DMS79 (cell line): Measurements from ENCODE around the gene LPP.

Experiments
- DNase-seq: peaks from one replicate; lab custom pipeline; 2025; lab: John Stamatoyannopoulos, UW

LPP gene

GRCh38 chr3:188482929-188483328 lies 329.0 kb downstream of the LPP start:
- no peak for DNase-seq

- DNase-seq, result no peak
Observed at GRCh38 chr3:188486126-188486525, 332.2 kb downstream of the LPP start.

- DNase-seq, result no peak
Observed at GRCh38 chr3:188486952-188487351, 333.0 kb downstream of the LPP start.

DNA sequence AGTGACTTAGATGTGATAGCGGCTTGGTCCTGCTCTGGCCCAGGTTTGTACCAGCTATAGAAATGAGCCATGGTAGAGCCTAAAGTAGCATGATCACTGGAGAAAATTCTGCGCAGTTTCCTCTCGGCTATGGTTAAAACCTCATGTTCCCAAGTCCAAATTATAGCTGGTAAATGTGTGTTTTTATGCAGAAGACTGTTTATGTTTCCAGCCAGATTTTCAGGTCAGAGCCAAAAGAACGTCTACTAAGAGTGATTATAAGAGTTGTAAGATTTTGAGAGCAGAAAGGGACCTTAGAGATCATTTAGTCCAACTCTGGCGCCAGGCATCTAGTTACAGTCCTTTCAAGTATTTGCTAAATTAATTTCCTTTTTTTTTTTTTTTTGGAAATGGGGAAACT lies 333.7 kb downstream of the LPP start:
- no peak for DNase-seq

DNA sequence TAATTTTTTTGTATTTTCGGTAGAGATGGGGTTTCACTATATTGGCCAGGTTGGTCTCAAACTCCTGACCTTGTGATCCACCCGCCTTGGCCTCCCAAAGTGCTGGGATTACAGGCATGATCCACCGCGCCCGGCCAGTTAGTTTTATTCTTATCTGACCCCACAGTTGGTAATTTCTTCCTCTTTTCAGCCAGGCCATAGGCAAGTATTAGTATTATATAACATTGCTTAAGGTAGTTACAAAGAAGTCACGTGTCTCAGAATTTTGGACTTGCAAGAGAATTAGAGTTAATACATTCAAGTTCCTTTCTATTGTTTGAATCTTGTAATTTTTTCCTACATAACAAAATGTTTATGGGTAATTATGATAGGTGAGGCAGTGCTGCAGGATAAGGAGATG lies 334.8 kb downstream of the LPP start:
- DNase-seq, result no peak

DNA sequence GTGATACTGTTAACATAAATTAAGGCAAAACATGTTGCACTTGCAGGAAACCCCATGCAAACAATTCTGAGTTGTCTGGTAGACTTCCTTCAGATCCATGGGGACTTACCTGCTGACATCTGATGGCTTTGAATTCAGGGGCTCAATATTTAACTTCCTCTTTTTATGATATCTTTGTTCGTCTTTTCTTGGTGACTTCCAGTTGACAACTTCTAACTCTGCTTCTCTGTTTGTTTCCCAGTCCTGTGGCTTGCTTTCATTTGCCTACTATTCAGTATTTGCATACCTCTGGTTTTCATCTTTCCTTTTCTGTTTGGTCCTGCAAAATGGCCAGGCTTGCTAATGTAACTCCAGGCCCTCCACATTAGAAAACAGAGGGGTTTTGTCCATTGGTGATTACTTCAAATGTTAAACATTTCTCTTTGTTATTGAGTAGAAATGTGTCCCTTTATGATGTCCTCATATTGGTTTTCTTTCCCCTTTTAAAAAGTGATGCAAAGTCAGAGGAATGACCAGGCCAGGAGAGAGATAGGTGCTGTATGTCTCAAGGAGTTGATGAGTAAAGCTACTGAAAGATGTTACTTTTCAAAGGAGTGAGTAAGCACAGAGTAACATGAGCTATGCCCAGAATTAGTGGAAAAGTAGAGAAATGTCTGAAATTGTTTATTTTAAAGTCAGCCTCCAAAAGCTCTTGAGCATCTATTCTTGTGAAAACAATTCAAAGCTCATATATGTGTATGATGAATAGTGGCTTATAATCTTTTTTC lies 335.9 kb downstream of the LPP start:
- no peak for DNase-seq

DNA sequence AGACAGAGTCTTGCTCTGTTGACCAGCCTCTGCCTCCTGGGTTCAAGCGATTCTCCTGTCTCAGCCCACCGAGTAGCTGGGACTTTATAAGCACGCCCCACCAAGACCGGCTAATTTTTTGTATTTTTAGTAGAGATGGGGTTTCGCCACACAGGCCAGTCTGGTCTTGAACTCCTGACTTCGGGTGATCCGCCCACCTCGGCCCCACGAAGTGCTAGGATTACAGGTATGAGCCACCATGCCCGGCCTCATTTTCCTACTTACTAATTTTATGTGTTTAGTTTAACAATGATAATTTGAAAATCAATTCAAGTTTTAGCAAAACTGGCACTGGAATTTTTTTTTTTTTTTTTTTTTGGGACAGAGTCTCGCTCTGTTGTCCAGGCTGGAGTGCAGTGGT lies 336.5 kb downstream of the LPP start:
- no peak for DNase-seq

DNA sequence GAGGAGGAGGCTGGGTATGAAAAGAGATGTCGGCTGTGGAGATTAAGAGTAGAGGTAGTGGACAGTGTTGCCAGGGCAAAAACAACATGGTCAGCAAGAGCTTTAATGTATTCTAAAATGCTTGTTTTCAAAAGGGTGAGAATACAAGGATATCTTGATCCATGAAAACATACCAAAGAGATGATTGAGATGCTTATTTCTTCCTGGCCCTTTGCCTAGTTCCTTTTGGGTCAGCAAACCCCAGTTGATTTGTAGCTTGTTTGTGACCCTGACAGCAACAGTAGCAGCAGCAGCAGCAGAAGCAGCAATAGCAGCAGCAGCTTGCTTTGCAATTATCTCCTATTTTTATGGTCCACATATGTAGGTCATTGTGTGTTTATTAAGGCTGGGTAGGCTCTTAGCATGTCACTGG lies 337.3 kb downstream of the LPP start:
- DNase-seq, result no peak

DNA sequence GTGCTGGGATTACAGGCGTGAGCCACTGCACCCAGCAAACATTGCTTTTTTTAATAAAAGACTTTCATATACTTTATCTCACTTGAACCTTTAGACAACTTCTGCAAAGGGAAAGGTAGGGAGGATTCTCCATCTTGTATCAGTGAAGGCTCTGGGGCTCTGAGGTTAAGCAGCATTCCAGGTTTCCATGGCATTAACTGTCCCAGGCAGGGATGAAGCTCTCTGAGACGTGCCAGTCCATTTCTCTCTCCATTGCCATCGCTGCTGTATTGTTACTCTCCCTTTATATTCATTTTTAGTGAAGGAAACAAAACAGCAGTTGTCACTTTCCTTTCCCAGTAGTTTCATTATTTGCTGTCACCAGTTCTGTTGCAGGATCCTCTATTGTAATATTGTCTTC lies 342.4 kb downstream of the LPP start:
- no peak for DNase-seq

DNA sequence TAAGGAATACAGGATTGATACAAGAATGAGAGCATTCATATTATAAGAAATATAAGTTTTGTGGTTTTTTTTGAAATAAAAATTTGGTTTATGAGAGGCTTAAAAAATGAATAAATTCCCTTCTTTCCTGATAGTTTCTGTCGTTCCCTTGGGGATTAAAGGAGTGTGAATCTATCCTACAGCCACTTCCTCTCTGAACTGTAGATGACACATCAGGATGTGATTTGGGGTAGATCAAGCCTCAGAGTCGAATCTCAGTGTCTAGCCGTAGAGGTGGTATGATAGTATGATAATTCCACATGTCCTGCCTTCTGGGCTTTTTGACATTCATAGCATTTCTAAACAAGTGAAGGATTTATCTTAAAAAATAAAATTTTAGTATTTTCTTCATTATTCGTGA lies 343.1 kb downstream of the LPP start:
- no peak for DNase-seq

GRCh38 chr3:188503647-188504046 lies 349.7 kb downstream of the LPP start:
- no peak for DNase-seq

DNA sequence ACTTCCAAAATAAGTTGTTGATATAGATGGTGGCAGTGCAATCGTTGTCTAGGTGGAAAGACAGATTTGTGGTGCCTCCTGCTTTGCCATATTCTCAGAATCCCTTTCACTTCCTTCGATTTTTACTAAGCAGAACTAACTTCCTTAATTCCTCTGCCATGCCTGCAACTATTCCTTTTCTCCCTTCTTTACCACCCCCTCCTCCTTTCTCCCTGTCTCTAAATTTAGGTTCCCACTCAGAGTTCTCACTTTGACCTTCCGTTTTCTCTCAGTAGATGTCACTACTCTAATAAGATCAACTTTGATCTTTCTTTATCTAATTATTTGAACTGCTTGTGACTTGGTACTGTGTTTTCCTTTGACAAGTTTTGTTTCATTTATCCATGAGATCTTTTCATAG lies 351.2 kb downstream of the LPP start:
- no peak for DNase-seq

- DNase-seq, result no peak
Observed at GRCh38 chr3:188505911-188506310, 352.0 kb downstream of the LPP start.

GRCh38 chr3:188506446-188506845 lies 352.5 kb downstream of the LPP start:
- no peak for DNase-seq

DNA sequence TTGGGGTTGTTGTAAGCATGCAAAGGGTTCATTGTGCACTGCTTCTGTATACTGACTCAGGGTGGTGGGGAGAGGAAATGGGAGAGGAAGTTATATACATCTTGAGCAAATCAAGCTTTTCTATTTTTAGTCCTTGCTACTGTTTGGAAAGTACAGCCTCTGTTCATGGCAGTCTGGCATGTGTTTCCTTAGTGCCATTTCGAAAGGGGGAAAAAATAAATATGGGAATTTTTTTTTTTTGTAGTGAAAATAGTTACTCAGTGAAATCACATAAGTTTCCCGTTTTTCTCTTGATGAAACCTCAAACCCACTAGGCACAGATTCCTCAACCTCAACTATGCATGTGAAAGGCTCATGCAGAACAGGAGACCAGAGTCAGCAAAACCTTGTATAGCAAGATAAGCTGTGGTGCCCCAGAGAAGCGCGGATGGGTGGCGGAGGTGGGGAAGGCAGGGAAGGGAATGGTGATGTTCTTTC lies 353.3 kb downstream of the LPP start:
- DNase-seq, result no peak

- no peak for DNase-seq
Observed at GRCh38 chr3:188508454-188508853, 354.5 kb downstream of the LPP start.

DNA sequence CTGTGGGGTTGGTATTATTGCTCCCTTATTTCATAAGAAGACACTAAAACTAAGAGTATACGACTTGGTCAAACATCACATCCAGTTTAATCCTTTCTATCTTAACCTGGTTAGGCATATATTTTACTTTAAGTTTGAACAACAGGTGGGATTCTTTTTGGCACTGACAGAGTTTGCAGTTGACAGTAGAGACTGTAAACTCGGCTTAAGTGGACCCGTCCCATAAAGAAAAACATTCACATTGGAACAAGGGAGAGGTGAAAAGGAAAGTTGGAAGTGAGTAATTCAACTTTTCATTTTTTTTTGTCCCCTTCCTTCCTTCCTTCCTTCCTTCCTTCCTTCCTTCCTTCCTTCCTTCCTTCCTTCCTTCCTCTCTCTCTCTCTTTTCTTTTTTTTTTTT lies 355.4 kb downstream of the LPP start:
- DNase-seq, result no peak

DNA sequence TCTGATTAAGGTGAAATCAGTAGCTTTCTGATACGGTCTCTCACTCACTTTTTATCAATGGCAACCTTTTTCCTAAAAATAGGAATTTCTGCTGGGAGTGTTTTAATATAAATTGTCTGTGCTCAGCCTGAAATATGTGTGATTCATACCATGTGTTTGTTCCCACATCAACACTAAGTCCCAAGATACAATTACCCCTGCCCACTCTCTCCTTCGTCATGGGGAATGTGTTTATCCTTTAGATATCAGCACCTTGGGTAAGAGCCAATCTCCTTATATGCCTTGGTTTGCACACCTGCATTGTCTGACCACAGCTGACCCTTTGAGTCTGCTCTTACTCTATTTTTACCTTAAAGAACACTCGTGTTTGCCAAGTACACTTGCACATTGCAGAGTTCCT lies 356.4 kb downstream of the LPP start:
- DNase-seq, result no peak

DNA sequence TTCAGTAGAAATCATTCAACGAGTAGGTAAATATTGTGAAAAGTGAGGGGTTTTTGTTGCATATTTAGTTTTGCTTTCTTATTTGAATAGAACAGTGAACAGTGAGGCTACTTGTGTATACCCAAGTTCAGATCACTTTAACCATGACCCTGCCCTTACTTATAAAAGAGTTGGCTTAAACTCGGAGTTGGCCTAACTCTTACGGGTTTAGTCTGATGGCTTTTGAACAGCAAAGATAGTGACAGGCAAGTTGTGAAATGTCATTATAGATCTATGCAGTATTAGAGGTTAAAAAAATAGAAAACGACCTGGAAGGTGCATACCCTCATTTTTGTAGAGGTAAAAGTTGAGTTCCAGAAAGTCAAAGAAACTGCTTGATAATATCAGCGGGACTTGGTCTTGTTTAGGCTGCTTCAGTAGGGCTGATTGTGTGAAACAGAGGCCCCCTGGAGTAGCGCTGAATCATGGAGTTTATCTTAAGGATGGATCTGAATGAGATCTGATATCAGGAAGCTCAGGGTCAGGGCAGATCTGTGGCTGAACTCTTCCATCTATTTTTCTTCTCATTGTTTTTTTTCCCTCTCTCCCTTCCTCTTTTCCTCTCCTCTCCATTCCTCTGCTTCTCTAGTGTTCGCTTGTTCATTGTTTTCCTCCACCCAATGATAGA lies 359.8 kb downstream of the LPP start:
- DNase-seq, result no peak

GRCh38 chr3:188516515-188516914 lies 362.6 kb downstream of the LPP start:
- no peak for DNase-seq

DNA sequence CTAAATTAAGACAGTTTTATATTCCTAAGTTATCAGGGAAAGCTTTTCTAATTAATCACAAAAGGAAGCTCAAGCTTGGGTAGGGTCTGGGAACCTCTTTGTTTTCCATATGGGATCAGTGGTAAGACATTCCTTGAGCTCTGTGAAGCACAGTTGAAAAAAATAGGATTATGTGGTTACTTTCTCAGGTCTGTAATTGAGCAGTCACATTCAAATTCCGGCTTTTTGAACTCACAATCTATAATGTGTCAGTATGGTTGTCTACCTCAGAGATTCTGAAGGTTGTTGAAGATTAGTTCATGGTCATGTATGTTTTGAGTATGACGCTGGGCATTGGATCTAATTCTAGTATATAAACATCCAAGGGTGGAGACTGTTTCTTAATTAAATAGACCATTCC lies 364.5 kb downstream of the LPP start:
- no peak for DNase-seq

DNA sequence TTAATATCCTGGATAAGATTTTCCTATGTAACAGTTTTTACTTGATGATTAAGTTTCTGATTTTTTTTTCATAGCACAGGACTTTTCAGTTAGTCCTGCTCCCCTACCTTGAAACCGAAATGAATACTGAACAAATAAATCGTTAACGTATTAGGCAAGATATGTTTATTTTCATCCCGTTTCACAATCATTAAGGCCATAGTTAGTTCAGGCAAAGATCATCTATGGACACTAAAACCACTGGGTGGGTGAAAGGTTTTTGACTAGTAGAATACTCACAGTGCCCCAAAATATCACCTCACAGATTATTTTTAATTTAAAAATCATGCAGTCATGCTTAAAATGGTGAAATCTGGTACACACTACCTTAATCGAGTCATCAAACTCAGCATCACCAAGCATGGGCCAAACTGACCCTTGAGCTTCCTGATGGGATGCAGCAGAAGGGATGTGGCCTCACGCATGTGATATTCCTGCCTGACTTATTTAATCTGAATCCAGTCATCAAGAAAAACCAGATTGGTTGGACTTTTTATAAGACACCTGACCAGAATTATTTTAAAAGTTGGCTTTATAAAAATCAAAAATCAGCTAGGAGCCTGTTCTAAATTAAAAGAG lies 365.0 kb downstream of the LPP start:
- no peak for DNase-seq

DNA sequence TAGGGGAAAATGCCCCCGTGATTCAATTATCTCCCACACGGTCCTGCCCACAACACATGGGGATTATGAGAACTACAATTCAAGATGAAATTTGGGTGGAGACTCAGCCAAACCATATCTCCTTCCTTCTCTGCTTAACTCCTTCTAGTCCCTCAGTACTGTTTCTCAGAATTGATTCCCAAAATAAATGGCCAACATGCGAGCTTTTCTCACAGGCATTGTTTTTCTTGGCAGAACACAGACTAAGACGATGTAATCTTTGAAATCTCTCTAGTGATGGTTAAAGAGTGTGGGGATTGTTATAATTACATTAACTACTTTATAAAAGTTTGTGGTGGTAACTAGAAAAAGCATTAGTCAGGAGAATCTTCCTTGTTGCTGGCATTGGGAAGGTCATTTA lies 366.5 kb downstream of the LPP start:
- no peak for DNase-seq
